ACC112 (cell line): ENCODE results near the gene CDH22.

Experiments used
- H2AFZ ChIP-seq: fragments of 200-600 bp; sonication (generic); one replicate; pipeline ENCODE4 v1.6.0; 2017; ENCODE audit warnings: antibody characterized with exemption, low read length; ENCODE audit not compliant: unreplicated experiment
- H3K27ac ChIP-seq: fragments of 200-600 bp; sonication (generic); 2 replicates; pipeline ENCODE4 v1.5.1; 2014; ENCODE audit warnings: low read depth, mild to moderate bottlenecking, antibody characterized with exemption, low read length, moderate library complexity
- H3K27me3 ChIP-seq: fragments of 200-600 bp; sonication (generic); 2 replicates; pipeline ENCODE4 v1.6.1; 2014; ENCODE audit warnings: mild to moderate bottlenecking, antibody characterized with exemption, low read length, moderate library complexity, mixed read lengths; ENCODE audit not compliant: insufficient read depth
- H3K36me3 ChIP-seq: fragments of 200-600 bp; sonication (generic); 2 replicates; pipeline ENCODE4 v1.6.1; 2016; ENCODE audit warnings: mild to moderate bottlenecking, antibody characterized with exemption, low read length, moderate library complexity, mixed read lengths; ENCODE audit not compliant: insufficient read depth
- H3K4me1 ChIP-seq: fragments of 200-600 bp; sonication (generic); one replicate; pipeline ENCODE4 v1.6.1; 2016; ENCODE audit warnings: low read length, mixed read lengths; ENCODE audit not compliant: insufficient read depth, unreplicated experiment, control insufficient read depth
- H3K4me3 ChIP-seq: fragments of 200-600 bp; sonication (generic); 2 replicates; pipeline ENCODE4 v1.5.1; 2014; ENCODE audit warnings: mild to moderate bottlenecking, low read depth, low read length
- H3K79me2 ChIP-seq: fragments of 200-600 bp; sonication (generic); one replicate; pipeline ENCODE4 v1.6.0; 2016; ENCODE audit warnings: low read length; ENCODE audit not compliant: control insufficient read depth, unreplicated experiment, insufficient read depth

Gene CDH22

DNA sequence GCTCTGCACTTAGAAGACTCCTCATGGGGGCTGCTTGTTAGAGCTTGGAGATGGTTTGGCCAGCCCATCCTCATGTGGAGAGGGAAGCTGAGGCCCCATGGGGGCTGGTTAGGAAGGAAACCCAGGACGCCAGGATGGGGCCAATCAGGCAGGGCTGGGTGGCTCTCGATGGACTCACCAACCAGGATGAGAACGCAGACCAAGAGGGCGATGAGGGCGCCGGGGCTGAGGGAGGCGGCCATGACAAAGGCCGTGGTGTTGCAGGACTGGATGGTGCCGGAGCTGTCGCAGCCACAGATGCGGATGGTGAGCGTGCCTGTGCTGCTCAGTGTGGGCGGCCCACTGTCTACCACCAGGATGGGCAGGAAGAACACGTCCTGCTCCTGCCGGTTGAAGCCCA is 130.5 kb downstream of the CDH22 start:
- H2AFZ ChIP-seq, result no peak overlapping the region
- H3K27me3 ChIP-seq, result peaks cover 80% of the 10 kb centered on the region
- no peaks in the 10 kb centered on the region for H3K4me1 ChIP-seq
- no peaks in the 10 kb centered on the region for H3K79me2 ChIP-seq
- H3K4me3 ChIP-seq, result no peak overlapping the region
- H3K27ac ChIP-seq, result no peak overlapping the region
- no peaks in the 10 kb centered on the region for H3K36me3 ChIP-seq

DNA sequence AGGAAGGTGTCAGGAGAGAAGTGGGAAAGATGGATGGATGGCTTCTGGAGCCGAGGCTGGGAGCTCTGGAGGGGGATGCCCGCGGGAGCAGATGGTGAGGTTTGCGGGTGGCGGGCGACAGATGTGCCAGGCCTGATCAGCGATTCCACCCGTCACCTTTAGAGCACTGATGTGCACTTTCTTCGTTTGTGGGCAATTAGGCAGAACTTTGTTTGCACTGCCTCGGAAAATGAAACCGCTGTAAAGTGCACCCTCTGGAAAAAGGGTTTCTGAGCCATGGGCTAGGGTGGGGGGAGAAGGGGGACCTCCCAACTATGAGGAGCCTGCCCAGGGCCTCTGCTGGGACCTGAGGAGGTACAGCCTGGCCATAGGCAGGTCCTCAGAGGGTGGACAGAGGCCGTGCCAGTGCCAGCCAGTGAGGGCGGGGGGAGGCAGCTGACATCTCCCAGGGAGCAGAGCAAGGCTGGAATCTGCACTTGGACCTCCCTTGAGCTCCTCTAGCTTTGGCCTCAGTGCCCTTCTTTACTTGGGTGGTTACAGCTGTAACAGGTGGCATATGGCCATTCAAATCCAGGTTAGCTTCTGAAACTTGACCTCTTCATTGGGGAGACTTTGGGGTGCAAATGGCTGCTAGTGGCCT is 131.4 kb downstream of the CDH22 start:
- peaks cover 81% of the 10 kb centered on the region for H3K27me3 ChIP-seq
- H3K4me3 ChIP-seq, result no peak overlapping the region
- no peaks in the 10 kb centered on the region for H3K79me2 ChIP-seq
- H2AFZ ChIP-seq, result no peak overlapping the region
- H3K27ac ChIP-seq, result no peak overlapping the region
- H3K4me1 ChIP-seq, result no peaks in the 10 kb centered on the region
- H3K36me3 ChIP-seq, result no peaks in the 10 kb centered on the region

DNA sequence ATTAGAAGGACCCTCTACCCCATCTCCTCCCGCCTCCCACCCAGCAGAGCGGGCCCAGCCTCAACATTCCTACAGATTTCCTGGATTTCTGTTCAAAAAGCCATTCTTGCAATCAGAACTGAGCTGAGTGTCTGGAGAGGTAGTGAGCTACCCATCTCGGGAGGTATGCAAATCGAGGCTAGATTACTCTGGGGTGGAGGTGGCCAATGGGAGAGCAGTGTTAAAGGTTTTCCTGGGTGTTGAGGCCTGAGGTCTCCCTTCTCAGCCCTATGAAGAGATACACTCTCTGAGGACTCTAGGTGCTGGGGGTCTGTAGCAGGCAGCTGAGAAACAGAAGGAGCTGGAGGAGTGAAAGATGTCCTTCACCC is 133.2 kb downstream of the CDH22 start:
- peaks cover 83% of the 10 kb centered on the region for H3K27me3 ChIP-seq
- no peak overlapping the region for H2AFZ ChIP-seq
- H3K27ac ChIP-seq, result no peak overlapping the region
- no peaks in the 10 kb centered on the region for H3K4me1 ChIP-seq
- no peak overlapping the region for H3K4me3 ChIP-seq
- H3K36me3 ChIP-seq, result no peaks in the 10 kb centered on the region
- no peaks in the 10 kb centered on the region for H3K79me2 ChIP-seq

DNA sequence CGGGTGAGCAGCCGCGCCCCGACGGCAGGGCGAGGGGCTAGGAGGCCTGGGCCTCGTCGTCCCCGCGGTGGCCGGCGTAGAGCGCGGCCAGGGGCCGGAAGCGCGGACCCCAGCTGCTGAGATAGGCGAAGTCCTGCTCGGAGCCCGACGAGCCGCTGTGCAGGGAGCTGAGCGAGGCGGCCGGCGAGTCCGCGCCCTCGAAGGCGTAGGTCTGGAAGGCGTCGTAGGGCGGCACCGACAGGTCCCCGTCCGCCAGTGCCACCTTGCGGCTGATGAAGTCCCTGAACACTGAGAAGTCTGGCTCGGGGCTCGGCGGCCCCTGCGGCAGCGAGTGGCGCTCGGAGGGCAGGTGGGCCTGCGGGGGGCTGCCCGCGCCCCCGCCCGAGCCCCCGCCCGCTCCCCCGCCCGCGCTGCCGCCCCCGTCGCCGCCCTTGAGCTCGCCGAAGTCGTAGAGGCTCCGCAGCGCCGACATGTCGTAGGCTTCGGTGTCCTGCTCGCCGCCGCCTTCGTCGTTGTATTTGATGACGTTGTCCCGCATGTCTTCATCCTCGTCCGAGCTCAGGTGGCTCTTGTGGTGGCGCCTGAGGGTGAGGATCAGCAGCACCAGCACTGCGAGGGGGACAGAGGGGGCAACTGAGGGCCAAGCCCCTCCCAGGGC is 133.7 kb downstream of the CDH22 start:
- Histone ChIP-seq H3K36me3 (no peaks in the 10 kb centered on the region), H3K27me3 (peaks cover 84% of the 10 kb centered on the region), H3K4me3 (no peak overlapping the region), H3K27ac (no peak overlapping the region), H2AFZ (no peak overlapping the region), H3K4me1 (no peaks in the 10 kb centered on the region), H3K79me2 (no peaks in the 10 kb centered on the region)

DNA sequence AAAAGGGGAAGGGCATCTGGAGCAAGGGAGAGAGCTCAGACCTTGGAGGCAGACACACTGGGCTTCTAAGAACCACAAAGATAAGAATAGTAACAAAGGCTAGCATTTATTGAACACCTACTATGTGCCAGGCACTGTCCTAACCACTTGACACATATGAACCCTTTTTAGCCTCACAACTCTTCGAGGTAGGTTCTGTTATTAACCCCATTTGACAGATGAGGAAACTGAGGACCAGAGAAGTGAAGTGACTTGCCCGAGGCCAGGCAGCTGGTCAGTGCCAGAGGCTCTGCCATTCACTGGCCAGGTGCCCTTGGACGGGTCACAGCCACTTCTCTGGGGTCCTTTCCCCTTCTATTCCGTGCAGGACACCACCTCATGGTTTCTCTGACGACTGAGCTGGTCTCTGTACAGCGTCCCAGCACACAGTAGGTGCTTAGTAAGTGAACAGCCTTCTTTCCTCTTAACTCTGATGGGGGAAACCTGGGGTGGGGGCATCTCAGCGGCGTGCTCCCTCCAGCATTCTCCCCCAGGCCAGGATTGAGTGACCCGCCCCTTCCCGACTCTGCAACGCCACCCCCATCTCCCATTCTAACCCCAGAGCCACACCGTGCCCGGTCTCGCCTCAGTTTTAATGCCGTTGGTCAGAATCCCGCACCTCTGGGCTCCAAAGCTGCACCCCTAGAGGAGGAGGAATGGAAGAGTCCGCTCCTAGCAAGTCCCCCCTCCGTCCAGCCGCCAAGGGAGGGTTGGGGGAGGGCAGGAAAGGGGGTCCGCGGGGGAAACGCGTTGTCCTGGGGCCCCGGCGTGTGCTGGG is 134.4 kb downstream of the CDH22 start:
- H2AFZ ChIP-seq, result no peak overlapping the region
- H3K4me3 ChIP-seq, result no peak overlapping the region
- H3K4me1 ChIP-seq, result no peaks in the 10 kb centered on the region
- no peak overlapping the region for H3K27ac ChIP-seq
- H3K27me3 ChIP-seq, result peaks cover 90% of the 10 kb centered on the region
- H3K36me3 ChIP-seq, result no peaks in the 10 kb centered on the region
- no peaks in the 10 kb centered on the region for H3K79me2 ChIP-seq

DNA sequence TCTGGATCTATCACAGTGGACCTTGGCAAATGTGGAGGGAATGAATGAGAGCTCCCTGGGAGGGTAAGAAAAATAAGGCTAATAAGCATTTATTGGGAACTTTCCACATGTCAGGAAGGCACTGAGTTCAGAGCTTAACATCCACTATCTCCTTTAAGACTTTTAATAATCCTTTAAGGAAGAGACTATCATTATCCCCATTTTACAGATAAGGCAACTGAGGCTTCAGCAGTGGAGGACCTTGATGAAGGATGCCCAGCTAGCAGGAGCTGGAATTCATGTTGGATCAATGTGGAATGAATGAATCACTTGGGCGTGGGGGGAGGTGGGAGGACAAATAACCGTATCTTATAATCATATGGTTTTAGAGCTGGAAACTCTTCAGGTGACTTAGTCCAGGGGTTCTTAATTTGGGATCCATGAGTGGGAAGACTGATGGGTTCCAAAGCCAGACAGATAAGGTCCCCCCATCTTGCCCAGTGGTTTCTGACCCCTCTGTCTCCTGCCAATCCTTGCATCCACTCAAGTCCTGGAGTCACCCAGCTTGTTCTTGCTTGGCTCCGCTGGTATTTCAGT is 135.2 kb downstream of the CDH22 start:
- Histone ChIP-seq H3K4me1 (no peaks in the 10 kb centered on the region), H3K27ac (no peak overlapping the region), H2AFZ (no peak overlapping the region), H3K27me3 (peaks cover 91% of the 10 kb centered on the region), H3K4me3 (no peak overlapping the region), H3K79me2 (no peaks in the 10 kb centered on the region), H3K36me3 (no peaks in the 10 kb centered on the region)

DNA sequence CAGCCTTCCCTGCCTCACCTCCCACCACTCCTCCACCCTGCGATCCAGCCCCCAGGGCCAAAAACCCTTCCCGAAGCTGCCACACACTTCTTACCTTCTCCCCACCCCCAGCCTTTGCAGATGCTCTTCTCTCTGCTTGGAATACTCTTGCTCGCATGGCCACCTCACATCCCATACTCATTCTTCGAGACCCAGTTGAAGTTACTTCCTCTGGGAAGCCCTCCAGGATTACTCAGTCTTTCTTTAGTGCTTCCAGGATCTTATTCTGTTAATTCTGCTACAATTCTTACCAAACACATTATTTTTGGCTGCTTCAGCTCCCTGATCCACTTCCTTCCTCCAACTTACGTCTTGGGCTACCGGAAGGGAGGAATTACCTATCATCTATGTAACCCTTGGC is 135.8 kb downstream of the CDH22 start:
- Histone ChIP-seq H3K79me2 (no peaks in the 10 kb centered on the region), H3K27ac (no peak overlapping the region), H3K27me3 (peaks cover 91% of the 10 kb centered on the region), H3K36me3 (no peaks in the 10 kb centered on the region), H3K4me1 (no peaks in the 10 kb centered on the region), H2AFZ (no peak overlapping the region), H3K4me3 (no peak overlapping the region)

DNA sequence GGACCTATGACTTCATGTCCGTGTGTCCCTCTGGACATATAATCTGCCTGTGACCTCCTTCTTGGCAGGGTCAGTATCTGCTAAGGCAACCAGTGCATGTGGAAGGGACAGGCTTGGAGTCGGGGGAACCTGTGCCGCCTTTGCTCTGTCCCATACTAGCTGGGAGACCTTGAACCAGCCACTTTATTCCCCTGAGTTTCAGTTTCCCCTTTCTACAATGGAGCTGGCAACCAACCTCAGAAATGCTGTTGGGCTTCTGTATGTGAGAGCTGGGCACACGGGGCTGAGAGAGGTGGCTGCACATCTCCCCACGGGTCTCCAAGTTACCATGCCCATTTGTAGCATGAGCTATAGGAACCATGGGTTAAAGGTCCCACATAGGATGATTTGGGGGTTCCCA is 136.4 kb downstream of the CDH22 start:
- Histone ChIP-seq H3K36me3 (no peaks in the 10 kb centered on the region), H2AFZ (no peak overlapping the region), H3K27ac (no peak overlapping the region), H3K79me2 (no peaks in the 10 kb centered on the region), H3K4me1 (no peaks in the 10 kb centered on the region), H3K27me3 (peaks cover 94% of the 10 kb centered on the region), H3K4me3 (no peak overlapping the region)

DNA sequence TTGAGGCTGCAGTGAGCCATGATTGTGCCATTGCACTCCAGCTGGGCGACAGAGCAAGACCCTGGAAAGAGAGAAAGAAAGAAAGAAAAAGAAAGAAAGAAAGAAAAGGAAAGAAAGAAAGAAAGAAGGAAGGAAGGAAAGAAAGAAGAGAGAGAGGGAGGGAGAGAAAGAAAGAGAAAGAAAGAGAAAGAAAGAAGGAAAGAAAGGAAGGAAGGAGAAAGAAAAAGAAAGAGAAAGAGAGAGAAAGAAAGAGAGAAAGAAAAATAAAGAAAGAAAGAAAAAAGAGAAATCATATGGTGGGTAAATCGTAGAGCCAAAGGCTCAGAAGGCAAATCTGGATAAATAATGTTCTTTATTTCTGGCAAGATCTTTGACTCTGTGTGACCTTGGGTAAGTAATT is 136.8 kb downstream of the CDH22 start:
- Histone ChIP-seq H3K36me3 (no peaks in the 10 kb centered on the region), H3K79me2 (no peaks in the 10 kb centered on the region), H3K27me3 (peaks cover 94% of the 10 kb centered on the region), H3K27ac (no peak overlapping the region), H3K4me1 (no peaks in the 10 kb centered on the region), H3K4me3 (no peak overlapping the region), H2AFZ (no peak overlapping the region)

DNA sequence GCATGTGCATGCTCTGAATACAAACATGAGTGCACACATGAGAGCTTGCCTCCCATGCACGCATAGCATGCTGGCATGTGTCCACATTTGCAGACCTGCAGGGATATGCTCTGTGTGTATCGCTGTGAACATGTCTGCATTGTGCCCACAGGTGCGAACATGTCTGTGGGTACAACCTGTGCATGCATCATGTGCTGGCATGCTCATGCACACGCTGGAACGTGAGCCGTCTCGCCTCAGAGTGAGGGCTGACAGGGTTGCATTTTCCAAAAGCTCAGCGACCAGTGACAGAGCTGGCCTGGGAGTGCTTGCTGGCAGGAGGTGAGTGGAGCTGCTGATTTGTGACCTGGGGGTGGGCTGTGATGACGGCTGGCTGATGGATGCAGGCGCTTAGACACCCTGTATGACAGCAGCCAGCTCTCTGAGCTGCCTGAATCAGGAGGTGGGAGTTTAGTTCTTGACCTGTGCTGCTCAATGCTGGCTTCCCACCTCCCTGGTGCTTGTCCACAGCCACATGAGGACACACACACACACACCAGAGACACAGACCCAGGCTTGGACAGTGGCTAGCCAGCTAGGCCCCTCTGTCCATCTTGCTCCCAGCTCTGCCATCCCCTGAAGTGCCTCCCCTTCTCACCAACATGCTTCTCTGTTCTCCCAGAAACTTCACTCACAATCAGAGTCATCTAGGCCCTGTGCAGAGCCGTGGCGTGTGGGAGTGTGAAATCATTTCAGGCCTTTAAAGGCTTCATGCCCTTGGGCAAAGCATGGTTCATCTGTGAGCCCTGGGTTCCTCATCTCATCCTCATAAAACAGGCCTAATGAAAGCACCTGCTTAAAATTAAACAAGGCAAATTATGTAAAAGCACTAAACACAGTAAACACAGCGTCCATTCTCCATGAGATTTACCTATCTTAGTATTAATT is 138.8 kb downstream of the CDH22 start:
- Histone ChIP-seq H3K4me1 (no peaks in the 10 kb centered on the region), H3K36me3 (no peaks in the 10 kb centered on the region), H3K79me2 (no peaks in the 10 kb centered on the region), H3K4me3 (no peak overlapping the region), H3K27ac (no peak overlapping the region), H3K27me3 (peaks cover 91% of the 10 kb centered on the region), H2AFZ (no peak overlapping the region)
